ENCODE data around the gene FAM181A. TPM values are rescaled to one million over a fixed set of nuclear protein-coding genes. Genes with fewer than 3 reads are reported as not detected.

FAM181A gene
- total RNA-seq, 1 donor from 2014 or later = not detected

- Histone ChIP-seq H3K27me3 (ENCODE audit: control insufficient read depth, insufficient read depth, low read length) (peaks cover 2% of the 10 kb centered on the region), H3K4me3 (ENCODE audit: low read depth, low read length) (no peak overlapping the region), H3K36me3 (ENCODE audit: control insufficient read depth, insufficient read depth, low read length) (no peaks in the 10 kb centered on the region)
- TF ChIP-seq CTCF (IDR thresholded peaks at IDR 0.05; ENCODE audit: insufficient read depth, low read length, severe bottlenecking) = no peak
- peak; percentile 64 for FAIRE-seq
- DNase-seq (ENCODE audit: low read depth) = no peak
These were observed 12.0 kb upstream of the FAM181A start for GRCh38 chr14:93915070-93915705.

GRCh38 chr14:93915800-93916199, 11.3 kb upstream of the FAM181A start:
- no peak for TF ChIP-seq CTCF (IDR thresholded peaks at IDR 0.05; ENCODE audit: insufficient read depth, low read length, severe bottlenecking)
- no peak for DNase-seq (ENCODE audit: low read depth)
- H3K27me3 ChIP-seq (ENCODE audit: control insufficient read depth, insufficient read depth, low read length) = peaks cover 2% of the 10 kb centered on the region
- FAIRE-seq = no peak
- no peak overlapping the region for H3K4me3 ChIP-seq (ENCODE audit: low read depth, low read length)
- no peaks in the 10 kb centered on the region for H3K36me3 ChIP-seq (ENCODE audit: control insufficient read depth, insufficient read depth, low read length)

GRCh38 chr14:93916498-93916897, 10.6 kb upstream of the FAM181A start:
- H3K27me3 ChIP-seq (ENCODE audit: control insufficient read depth, insufficient read depth, low read length) = peaks cover 2% of the 10 kb centered on the region
- FAIRE-seq (no peak), DNase-seq (ENCODE audit: low read depth) (no peak)
- TF ChIP-seq CTCF (IDR thresholded peaks at IDR 0.05; ENCODE audit: insufficient read depth, low read length, severe bottlenecking) = no peak
- H3K4me3 ChIP-seq (ENCODE audit: low read depth, low read length) = no peak overlapping the region
- H3K36me3 ChIP-seq (ENCODE audit: control insufficient read depth, insufficient read depth, low read length) = no peaks in the 10 kb centered on the region

DNA sequence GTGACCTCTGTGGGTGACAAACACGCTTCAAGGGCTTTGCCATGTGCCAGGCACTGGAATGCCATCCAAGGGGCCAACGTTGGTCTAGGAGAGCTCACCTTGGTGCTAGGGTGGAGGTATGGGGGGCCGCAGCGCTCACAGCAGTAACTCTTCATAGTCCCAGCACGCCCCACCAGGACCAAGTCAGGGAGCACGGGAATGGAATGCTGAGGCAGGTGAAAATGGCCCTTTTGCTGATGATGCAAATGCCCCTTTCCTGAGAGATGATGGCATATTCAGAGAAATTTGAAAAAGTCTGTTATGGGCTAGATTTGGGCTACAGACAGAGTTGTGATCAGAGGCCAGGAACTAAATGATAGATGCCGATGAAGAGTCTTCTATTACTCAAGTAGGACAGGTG, 10.0 kb upstream of the FAM181A start:
- FAIRE-seq (no peak), DNase-seq (ENCODE audit: low read depth) (no peak)
- Histone ChIP-seq H3K4me3 (ENCODE audit: low read depth, low read length) (no peak overlapping the region), H3K27me3 (ENCODE audit: control insufficient read depth, insufficient read depth, low read length) (peaks cover 2% of the 10 kb centered on the region), H3K36me3 (ENCODE audit: control insufficient read depth, insufficient read depth, low read length) (no peaks in the 10 kb centered on the region)
- TF ChIP-seq CTCF (IDR thresholded peaks at IDR 0.05; ENCODE audit: insufficient read depth, low read length, severe bottlenecking) = no peak

GRCh38 chr14:93921001-93921806, 5.9 kb upstream of the FAM181A start:
- H3K36me3 ChIP-seq (ENCODE audit: control insufficient read depth, insufficient read depth, low read length) = no peaks in the 10 kb centered on the region
- peaks cover 2% of the 10 kb centered on the region for H3K27me3 ChIP-seq (ENCODE audit: control insufficient read depth, insufficient read depth, low read length)
- DNase-seq (ENCODE audit: low read depth) (no peak), FAIRE-seq (peak; percentile 60)
- H3K4me3 ChIP-seq (ENCODE audit: low read depth, low read length) = no peak overlapping the region
- TF ChIP-seq CTCF (IDR thresholded peaks at IDR 0.05; ENCODE audit: insufficient read depth, low read length, severe bottlenecking) = no peak
